GM19468 (cell line): Measurements from ENCODE around the gene LGALS9.

ENCODE experiments used
- ATAC-seq: cut with Tn5 transposase; IDR thresholded peaks from one replicate; pipeline ENCODE4 v1.9.1; 2021; ENCODE audit warnings: mild to moderate bottlenecking, moderate library complexity, moderate number of reproducible peaks; ENCODE audit not compliant: unreplicated experiment; ENCODE audit errors: extremely low read depth

LGALS9 gene

DNA sequence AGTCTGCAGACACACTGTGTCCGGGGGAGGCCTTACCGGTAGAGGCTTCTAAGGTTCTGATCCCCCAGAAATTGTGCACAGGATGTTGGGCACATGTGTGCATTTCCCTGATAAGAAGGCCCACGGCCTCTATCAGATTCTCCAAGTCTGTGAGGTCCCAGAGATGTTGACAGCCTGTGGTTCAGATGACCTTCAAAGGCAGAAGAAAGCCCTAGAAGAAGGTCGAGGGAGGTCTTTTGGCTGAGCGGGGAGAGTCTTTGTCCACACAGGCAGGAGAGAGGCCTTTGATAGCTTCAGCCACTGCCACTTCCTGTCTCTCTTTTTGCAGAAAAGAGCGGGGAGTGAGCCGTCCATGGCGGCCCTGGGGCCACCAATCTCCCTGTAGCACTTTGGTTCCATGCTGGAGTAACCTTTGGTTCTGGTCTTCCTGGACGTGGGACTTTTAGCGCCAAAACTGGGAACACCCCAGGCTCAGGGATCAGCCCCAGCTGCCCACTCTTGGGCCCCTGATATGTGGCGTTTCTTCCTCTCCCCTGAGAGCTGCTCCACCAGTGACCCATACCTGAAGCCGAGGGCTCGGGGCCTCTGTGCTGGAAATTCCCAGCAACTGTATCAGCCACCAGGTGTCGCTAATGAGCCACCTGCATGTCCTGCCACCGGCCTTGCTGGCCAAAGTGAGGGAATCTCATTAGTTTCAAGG, 28.1 kb upstream of the LGALS9 start:
- no peak for ATAC-seq

DNA sequence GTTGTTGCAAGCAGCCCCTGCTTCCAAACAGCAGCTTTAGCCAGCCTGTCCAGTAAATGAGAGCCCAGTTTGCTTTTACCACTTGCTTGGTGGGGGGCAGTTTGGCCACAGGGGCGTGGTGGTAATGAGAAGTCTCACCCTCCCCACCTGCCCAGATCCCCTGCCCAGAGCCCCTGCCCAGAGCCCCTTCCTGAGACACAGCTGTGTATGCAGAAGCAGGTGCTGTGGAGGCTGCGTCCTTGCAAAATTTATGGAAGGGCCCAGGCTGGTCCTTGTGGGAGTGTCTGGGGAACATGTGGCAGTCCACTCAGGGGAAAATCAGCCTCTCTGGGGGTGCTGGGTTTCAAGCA, 27.6 kb upstream of the LGALS9 start:
- ATAC-seq: no peak

DNA sequence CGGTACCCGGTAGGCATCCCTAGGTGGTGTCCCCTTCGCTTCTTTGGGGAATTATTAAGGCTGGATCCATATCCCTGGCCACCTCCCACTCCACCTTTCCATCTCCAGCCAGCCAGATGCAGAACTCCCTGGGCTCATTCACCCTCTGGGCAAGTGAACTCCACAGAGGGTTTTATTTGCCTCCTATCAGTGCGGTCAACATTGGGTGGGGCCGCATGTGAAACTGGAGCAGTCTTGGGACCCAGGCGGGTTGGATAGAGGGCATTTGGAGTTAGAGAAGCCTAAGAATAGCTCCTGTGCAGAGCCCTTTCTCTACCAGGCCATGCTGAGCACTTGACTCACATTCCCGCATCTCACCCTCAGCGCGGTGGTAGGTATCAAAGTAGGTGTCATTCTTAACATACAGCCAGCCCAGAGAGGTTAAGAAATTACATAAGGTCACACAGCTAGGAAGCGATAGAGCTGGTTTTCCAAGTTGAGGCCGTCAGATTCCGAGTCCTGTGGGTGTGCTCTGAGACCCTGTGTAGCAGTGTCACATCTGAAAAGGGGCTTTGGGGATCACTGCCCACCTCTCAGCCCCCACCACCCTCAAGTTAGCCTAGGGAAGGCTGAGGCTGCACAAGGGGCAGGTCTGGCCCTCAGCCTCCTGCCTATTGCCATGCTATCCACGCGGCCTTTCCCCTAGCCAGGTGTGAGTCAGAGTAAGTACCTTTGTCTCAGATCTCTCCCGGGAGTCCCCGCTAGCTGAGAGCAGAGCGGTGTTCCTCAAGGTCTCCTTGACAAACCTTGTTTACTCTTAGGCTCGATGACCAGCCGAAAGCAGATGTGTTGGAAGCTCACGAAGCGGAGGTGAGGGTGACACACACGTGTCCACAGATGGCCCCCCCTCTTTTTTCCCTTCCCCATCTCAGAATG, 26.9 kb upstream of the LGALS9 start:
- ATAC-seq: no peak

DNA sequence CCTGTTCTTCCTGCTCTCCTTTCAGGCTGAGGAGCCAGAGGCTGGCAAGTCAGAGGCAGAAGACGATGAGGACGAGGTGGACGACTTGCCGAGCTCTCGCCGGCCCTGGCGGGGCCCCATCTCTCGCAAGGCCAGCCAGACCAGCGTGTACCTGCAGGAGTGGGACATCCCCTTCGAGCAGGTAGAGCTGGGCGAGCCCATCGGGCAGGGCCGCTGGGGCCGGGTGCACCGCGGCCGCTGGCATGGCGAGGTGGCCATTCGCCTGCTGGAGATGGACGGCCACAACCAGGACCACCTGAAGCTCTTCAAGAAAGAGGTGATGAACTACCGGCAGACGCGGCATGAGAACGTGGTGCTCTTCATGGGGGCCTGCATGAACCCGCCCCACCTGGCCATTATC, 25.6 kb upstream of the LGALS9 start:
- ATAC-seq: no peak

DNA sequence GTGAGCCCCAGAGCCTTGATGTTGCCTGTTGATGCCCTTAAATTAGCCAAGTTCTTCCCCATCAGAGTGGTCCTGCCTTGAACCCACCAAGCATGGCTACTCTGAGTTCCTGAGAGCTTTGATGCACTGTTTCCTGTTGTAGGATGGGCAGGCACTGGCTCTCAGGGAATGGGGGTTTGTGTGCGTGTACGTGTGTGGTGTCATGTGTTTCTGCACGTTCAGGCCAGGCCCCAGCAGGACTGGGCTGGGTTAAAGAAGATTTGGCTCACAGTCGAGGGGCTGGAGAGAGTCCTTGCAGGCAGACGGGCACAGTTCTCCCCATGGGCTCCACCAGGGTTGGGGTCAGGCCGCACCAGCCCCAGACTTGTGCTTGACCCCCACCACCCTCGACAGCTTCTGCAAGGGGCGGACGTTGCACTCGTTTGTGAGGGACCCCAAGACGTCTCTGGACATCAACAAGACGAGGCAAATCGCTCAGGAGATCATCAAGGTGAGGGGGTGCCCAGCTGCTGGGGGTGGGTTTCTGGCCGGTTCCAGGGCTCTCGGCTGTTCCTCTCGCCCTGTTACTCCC, 23.4 kb upstream of the LGALS9 start:
- ATAC-seq: no peak

DNA sequence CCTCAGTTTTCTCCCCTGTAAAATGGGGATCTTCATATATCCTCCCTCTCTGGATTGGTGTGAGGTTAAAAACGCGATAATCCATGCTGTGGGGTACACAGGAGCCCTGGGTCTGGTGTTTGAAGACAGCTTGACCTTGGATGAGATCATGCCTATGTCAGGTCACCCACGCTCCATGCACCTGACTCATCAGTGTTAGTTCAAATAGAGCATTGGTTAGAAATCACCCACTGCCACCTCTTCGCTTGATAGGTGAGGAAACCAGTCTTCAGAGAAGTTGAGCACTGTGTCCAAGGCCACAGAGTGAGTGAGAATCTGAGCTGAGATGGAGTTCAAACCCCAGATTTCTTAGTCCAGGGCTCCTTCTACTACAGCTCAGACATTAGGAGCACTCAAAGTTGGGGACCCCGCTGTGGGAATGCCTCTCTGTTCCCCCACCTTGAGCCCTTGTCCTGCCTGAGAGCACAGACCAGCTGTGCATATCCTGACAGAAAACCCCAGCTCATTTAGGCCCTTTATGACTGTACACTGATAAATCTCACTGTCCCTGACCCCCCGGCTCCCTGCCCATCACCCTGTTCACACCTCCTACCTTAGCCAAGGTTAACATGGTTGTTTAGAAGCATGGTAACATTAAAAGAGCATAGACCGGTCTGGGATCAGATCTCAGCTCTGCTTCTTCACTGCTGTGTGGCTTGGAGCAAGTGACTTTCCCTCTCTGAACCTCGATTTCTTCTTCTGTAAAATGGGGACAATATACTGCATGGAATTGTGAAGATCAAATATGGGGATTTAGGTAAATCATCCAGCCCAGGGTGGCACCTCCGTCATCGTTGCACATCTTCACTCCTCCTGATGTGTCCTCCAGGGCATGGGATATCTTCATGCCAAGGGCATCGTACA, 22.4 kb upstream of the LGALS9 start:
- ATAC-seq: no peak

DNA sequence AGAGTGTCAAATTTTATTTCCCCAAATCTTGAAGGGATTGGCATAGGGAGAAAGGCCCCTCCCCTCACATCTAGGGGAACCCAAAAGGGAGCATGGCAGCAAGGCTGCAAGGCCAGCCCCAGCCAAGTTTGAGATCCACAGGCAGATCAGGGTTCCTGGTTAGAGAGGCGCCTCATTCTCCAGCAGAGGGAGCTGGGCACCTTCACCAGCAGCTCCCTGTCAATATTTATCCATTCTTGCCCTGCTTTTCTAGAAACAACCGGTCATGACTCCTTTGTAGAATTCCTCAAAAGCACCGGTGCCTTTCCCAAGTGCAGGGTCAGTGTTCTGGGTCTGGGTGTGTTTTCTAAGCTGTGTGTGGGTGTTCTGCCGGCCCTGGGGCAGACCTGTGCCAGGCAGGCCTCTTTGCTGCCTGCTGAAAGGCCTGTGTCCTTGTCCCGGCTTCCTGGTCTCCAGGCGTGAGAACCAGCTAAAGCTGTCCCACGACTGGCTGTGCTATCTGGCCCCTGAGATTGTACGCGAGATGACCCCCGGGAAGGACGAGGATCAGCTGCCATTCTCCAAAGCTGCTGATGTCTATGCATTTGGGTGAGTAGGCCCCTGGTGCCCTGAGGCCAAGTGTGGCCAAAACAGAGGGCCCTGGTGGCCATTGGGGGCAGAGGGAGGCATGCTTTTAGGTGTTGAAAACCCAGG, 21.2 kb upstream of the LGALS9 start:
- ATAC-seq: no peak

DNA sequence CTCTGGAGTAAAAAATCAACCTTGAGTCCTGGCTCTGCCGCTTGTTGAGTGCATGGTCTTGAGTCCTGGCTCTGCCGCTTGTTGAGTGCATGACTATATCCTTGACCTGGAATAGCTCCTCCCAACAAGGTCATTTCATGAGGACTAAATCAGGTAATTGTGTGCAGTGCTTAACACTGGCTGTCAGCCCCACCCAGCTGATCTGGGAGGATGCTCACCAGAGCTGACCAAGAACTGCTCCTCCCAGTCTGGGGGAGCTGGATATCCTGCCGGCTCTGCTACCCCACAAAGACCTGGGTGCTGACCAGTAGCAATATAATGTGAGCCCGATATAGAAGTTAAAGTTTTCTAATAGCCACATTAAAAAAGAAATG, 20.7 kb upstream of the LGALS9 start:
- ATAC-seq: no peak

DNA sequence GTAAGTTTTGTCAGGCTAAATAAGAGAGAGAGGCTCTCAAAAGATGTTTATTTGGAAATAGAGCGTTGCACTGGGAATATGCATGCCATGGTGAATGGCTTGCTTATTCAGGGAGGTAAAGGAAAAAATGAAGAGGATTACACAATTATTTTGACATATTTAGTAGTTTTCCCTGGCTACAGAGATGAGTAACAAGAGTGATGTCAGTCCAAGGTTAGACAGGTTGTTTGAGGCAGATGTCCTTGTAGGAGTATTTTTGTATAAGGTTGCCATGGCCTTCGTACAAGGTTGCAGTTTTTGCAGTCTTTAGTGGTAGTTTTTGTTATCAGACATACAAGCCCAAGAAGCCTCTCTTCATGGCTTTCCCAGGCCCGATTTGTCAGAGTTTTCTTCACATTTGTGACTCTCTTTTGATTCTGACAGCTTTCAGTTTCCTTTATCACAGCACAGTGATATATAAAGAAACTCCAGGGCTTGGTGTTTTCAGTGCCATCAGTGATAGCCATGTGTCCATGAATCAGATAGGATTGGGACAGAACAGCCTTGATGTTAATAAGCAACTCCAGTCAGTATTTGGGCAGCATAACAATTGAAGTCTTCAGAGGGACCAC, 18.7 kb upstream of the LGALS9 start:
- ATAC-seq: no peak

DNA sequence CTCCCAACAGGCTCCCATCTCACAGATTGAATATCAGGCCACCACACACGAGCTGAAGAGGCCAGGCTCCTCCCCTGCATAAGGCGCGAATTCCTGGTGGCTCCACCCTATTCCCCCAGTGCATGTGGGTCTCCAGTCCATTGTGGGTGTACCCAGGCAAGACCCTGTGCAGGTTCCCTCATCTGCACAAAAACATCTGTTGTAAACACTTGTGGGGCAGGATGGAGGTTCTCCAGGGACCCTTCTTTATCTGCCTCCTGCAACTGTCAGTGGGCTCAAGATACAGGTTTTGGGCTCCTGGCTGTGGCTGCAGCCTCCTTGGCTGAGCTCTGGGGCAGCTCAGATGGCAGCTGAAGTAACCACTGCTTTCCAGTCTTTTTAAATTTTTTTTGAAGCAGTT, 17.6 kb upstream of the LGALS9 start:
- no peak for ATAC-seq

DNA sequence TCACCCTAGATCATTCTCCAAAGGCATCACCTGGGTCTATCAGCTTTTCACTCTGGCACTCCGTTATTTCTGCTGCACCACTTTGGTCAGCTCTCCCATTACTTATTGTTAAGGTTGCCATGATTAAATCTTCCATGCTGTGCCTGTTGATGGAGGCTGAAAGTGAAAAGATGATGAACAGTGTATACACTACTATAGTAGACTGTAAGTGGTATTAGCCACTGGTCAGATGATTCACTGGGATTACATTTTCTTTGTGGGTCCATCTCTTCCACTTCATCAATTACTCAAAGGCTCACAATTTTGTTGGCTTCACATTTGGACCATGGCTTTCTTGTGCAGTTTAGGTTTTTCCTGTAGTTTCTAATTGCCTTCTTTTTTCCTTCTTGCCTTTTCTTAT, 15.9 kb upstream of the LGALS9 start:
- no peak for ATAC-seq

DNA sequence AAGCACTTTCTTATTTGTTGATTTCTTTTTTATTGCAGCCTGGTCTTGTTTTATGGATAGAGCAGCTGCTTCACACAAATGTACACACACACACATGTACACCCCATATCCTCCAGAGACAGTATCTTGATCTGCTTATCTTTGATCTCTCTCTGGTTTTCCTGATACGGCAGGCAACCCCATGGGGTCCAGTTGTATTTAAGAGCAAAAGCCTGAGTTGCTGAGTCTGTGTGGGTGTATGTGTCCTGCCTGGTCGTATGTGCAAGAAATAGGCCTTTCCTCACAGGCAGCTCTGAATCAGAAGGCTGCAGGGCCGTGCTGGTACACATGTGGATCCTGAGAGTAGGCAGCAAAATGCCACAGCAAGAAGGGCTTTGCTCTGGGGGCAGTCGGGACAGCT, 14.6 kb upstream of the LGALS9 start:
- no peak for ATAC-seq

DNA sequence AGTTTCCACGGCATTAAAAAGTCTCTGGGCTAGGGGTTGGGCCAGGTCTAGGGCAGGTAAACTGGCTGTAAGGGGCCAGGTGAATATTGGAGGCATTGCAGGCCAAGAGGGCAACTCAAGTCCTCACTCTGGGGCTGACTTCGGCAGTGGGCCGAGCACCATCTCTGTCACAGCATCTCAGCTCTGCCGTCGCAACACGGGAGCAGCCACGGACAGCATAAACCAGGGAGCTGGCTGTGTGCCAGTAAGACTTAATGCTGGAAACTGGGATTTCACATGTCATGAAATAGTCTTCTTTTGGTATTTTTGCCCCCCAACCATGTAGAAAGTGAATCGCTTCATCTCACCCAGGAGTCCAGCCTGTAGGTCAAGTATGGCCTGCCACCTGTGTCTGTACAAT, 12.6 kb upstream of the LGALS9 start:
- ATAC-seq: no peak

DNA sequence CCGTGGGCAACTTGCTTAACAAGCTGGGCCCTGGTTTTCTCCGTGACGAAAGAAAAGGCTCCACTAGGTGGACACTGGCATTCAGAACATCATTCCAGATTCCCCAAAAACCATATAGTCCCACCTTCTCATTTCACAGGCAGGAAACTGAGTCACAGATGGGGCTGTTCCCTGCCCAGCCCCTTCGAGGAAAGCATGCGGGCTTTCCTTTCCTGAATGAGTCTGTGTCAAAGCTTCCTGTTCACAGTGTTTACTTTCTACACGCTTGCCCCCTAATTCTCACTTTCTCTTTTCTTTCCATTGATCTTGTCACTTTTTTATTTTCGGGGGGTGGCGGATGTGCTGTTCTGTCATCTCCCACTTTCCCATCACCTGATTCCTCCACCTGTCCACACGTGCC, 10.3 kb upstream of the LGALS9 start:
- ATAC-seq: no peak

DNA sequence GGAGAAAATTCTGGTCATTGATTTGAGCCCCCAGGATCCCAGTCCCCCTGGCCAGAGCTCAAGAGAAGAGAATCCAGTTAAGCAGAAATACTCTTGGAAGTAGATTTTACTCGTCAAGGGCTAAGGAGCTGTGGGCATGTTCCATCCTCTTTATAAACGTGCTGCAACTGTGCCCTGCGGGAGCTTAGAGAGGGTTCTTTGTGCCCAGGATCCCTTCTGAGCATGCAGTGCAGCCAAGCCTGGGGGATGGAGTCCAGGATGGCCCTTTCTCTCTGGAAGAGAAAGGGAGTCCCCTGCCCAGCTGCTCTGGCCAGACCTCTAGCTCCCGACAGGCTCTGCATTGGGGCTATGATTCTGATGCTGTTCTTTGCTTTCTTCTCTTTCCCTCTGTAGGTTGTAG, 9.5 kb upstream of the LGALS9 start:
- ATAC-seq: no peak

DNA sequence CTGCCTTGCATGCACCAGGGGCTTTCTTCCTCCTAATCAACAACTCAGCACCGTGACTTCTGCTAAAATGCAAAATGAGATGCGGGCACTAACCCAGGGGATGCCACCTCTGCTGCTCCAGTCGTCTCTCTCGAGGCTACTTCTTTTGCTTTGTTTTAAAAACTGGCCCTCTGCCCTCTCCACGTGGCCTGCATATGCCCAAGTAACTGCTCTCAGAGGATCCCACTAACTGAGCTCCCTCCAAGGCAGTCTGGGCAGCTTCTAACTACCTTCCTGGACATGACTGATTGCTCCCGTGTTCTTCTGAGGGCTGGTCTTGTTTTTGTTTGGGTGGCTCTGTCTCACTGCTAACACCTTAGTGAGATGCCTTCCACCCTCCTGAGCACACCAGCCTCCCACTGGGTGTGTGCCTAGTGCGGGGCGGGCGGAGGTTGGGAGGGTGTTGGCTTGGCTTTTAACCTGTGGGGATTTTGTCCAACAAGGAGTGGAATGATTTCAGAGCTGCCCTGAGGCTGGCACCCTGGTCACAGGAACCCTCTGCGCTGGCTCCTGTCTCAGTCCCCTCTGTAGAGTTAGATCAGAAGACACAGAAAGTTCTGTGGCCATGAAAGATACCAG, 8.9 kb upstream of the LGALS9 start:
- ATAC-seq: no peak

DNA sequence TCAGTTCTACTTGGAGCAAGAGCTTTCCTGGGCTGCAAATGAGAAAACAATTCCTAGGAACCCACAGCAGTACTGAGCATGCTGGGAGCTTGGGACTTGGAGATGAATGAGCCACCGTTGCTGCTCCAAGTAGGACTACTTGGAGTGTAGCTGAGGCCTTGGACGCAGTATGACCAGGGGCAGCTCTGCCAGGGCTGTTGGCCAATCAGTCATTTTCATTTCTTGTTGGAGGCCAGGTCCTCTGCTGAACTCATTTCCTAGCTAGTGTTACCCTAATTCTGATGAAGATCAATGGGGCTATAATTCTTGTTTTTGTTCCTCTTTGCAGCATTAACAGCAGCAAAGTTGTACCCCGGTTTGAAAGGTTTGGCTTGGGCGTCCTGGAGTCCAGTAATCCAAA, 8.0 kb upstream of the LGALS9 start:
- ATAC-seq: no peak

DNA sequence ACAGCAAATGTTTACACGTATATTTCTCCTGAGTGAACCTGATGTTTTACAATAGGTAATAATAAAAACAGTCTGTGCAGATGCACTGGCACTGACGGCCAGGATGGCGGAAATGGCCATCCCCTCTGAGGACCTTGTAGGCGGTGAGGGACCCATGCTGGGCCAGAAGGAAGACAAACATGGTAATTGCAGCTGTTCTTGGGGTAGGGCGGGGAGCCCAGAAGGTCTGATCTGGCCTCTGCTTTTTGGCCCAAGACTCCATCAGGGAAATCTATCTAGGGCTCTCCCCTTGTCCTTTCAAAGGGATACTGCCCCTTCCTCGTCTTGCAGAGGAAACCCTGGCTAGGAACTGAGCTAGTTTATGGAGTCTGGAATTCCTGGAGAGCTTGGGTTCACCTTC, 7.4 kb upstream of the LGALS9 start:
- no peak for ATAC-seq

DNA sequence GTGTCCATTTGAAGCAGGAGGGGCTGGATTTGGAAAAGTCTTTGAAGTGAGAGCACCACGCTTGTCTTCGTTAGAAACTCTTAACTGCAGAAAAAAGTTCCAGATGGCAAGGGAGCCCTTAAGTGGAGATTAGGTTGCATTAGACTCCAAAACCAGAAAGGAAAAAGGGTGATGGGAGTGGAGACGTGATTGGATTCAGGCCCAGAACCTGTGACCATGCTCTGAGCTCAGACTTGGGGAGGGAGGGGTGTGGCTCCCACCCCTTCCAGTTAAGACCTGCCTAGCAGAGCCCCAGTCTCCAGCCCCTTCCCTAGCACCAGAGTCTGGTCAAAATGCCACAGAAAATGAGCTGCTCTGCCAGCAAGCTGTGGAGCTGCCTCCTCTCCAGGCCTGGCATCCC, 6.4 kb upstream of the LGALS9 start:
- no peak for ATAC-seq
